Measurements from ENCODE around the gene ZDHHC19. TPM values are rescaled to one million over a fixed set of nuclear protein-coding genes. Genes with fewer than 3 reads are reported as not detected.
A peak's percentile ranks its signal among the peaks of the same experiment; 100 is the strongest.

Gene ZDHHC19
- total RNA-seq, 4 donors from 2014 or later = not detected

- in situ Hi-C loops (cut with MboI; ENCODE audit: low sequenced_read_pairs in 4 of 4) = no loop called here
- ATAC-seq (no peak), DNase-seq (no peak)
- Histone ChIP-seq H3K9me3 (no peaks in the 10 kb centered on the region), H3K27me3 (no peaks in the 10 kb centered on the region), H3K27ac (no peak overlapping the region), H3K4me3 (no peak overlapping the region), H3K4me1 (peaks cover 14 to 24% of the 10 kb centered on the region in 2 donors), H3K36me3 (no peaks in the 10 kb centered on the region)
- TF ChIP-seq POLR2A (IDR thresholded peaks at IDR 0.05) = no peak
- TF ChIP-seq CTCF (IDR thresholded peaks at IDR 0.05 in 4 of 5, conservative IDR thresholded peaks at IDR 0.05 in 1 of 5) = no peak
- intact Hi-C loops (cut with DNase I; ENCODE audit: low total_unique reads) = no loop called here
These were observed 30.1 kb downstream of the ZDHHC19 start for GRCh38 chr3:196181127-196181546.

GRCh38 chr3:196180346-196180745 lies 30.9 kb downstream of the ZDHHC19 start:
- intact Hi-C loops (cut with DNase I; ENCODE audit: low total_unique reads) = no loop called here
- Histone ChIP-seq H3K9me3 (no peaks in the 10 kb centered on the region), H3K4me1 (peaks cover 14 to 24% of the 10 kb centered on the region in 2 donors), H3K4me3 (peak overlapping the region in 1 of 4 donors; percentile 23), H3K36me3 (no peaks in the 10 kb centered on the region), H3K27me3 (no peaks in the 10 kb centered on the region), H3K27ac (peak overlapping the region; percentile 73 to 88 (median 78))
- TF ChIP-seq POLR2A (IDR thresholded peaks at IDR 0.05) = no peak
- TF ChIP-seq CTCF (IDR thresholded peaks at IDR 0.05 in 4 of 5, conservative IDR thresholded peaks at IDR 0.05 in 1 of 5) = no peak
- in situ Hi-C loops (cut with MboI; ENCODE audit: low sequenced_read_pairs in 4 of 4) = no loop called here
- DNase-seq (no peak), ATAC-seq (no peak)

- ATAC-seq = peak; percentile 92
- H3K27me3 ChIP-seq = no peaks in the 10 kb centered on the region
These were observed 31.6 kb downstream of the ZDHHC19 start for GRCh38 chr3:196179380-196180308.

GRCh38 chr3:196178993-196179379 lies 32.2 kb downstream of the ZDHHC19 start:
- TF ChIP-seq POLR2A (IDR thresholded peaks at IDR 0.05) = no peak
- no peak for TF ChIP-seq CTCF (IDR thresholded peaks at IDR 0.05 in 4 of 5, conservative IDR thresholded peaks at IDR 0.05 in 1 of 5)
- DNase-seq (no peak), ATAC-seq (no peak)
- intact Hi-C loops (cut with DNase I; ENCODE audit: low total_unique reads) = loop anchor here (5.0 kb wide), 1 partner anchor 62 kb away; no protein-coding TSS in a partner anchor
- Histone ChIP-seq H3K27ac (peak overlapping the region; percentile 73 to 88 (median 78)), H3K4me3 (peak overlapping the region in 2 of 4 donors; percentile 11 to 44), H3K9me3 (no peaks in the 10 kb centered on the region), H3K4me1 (peaks cover 20 to 28% of the 10 kb centered on the region in 2 donors), H3K27me3 (no peaks in the 10 kb centered on the region), H3K36me3 (no peaks in the 10 kb centered on the region)
- in situ Hi-C loops (cut with MboI; ENCODE audit: low sequenced_read_pairs in 4 of 4) = no loop called here

More at GRCh38 chr3:196179380-196180308, 31.6 kb downstream of the ZDHHC19 start:
- intact Hi-C loops (cut with DNase I; ENCODE audit: low total_unique reads) = loop anchor here (5.0 kb wide), 1 partner anchor 62 kb away; no protein-coding TSS in a partner anchor
- DNase-seq = peak; percentile 60 to 77
- in situ Hi-C loops (cut with MboI; ENCODE audit: low sequenced_read_pairs in 4 of 4) = no loop called here
- H3K4me3 ChIP-seq = peak overlapping the region in 3 of 4 donors; percentile 11 to 44 (median 23)
- H3K27ac ChIP-seq = peak overlapping the region; percentile 73 to 88 (median 78)
- TF ChIP-seq POLR2A (IDR thresholded peaks at IDR 0.05) (peak in 1 of 2 donors; percentile 25), CTCF (IDR thresholded peaks at IDR 0.05 in 4 of 5, conservative IDR thresholded peaks at IDR 0.05 in 1 of 5) (no peak)
- H3K4me1 ChIP-seq = peaks cover 19 to 28% of the 10 kb centered on the region in 2 donors
- no peaks in the 10 kb centered on the region for H3K9me3 ChIP-seq
- H3K36me3 ChIP-seq = no peaks in the 10 kb centered on the region
